Renal pelvis (tissue), 12 donors: ENCODE results near the gene USPL1. TPM values are rescaled to one million over a fixed set of nuclear protein-coding genes. Genes with fewer than 3 reads are reported as not detected.
"Not testable (repeated sequence)": the region's sequence is repeated elsewhere in the genome, so short reads cannot be mapped to it uniquely, and the experiment has no call there.

Experiments used
- DNase-seq: peaks from one replicate; pipeline ENCODE4 v3.0.0-alpha.2; 2013
- long read RNA-seq, 16 experiments: transcript quantifications; one replicate each; lab custom pipeline, GENCODE V29; 2026
- polyA plus RNA-seq, 3 donors: library from polyadenylated mRNA; unstranded; fragments of 120-200 nt; gene quantifications; one replicate each; pipeline ENCODE4 v1.2.1, GENCODE V29; 2013; ENCODE audit not compliant: insufficient read length in 3 of 3

USPL1 gene
- 10 to 100 TPM; 22.2 to 26.0 (median 24.3) TPM for polyA plus RNA-seq
- long read RNA-seq, donor 1, partial matches to known transcripts, result 0 of 2 reads
- long read RNA-seq, donor 1, other reads (novel, unspliced or antisense), result 0 of 2 reads
- long read RNA-seq, donor 2, partial matches to known transcripts, result 0 of 3 reads
- long read RNA-seq, donor 2, other reads (novel, unspliced or antisense), result 0 of 3 reads
- long read RNA-seq, donor 3, partial matches to known transcripts, result 0 of 2 reads
- long read RNA-seq, donor 3, other reads (novel, unspliced or antisense), result 0 of 2 reads
- long read RNA-seq, donor 4, partial matches to known transcripts, result 7 of 7 reads
- long read RNA-seq, donor 4, other reads (novel, unspliced or antisense), result 0 of 7 reads
- long read RNA-seq, donor 5, partial matches to known transcripts, result 0 of 1 reads
- long read RNA-seq, donor 5, other reads (novel, unspliced or antisense), result 0 of 1 reads
- long read RNA-seq, donor 6, partial matches to known transcripts, result 0 of 1 reads
- long read RNA-seq, donor 6, other reads (novel, unspliced or antisense), result 0 of 1 reads
- long read RNA-seq, donor 7, partial matches to known transcripts, result 7 of 15 reads
- long read RNA-seq, donor 7, other reads (novel, unspliced or antisense), result 6 of 15 reads
- long read RNA-seq, donor 8, partial matches to known transcripts, result 0 of 1 reads
- long read RNA-seq, donor 8, other reads (novel, unspliced or antisense), result 0 of 1 reads
- long read RNA-seq, donor 9, partial matches to known transcripts, result 0 of 2 reads
- long read RNA-seq, donor 9, other reads (novel, unspliced or antisense), result 0 of 2 reads
- long read RNA-seq, donor 10, result 0 reads
- long read RNA-seq, donor 11, partial matches to known transcripts, result 0 of 1 reads
- long read RNA-seq, donor 11, other reads (novel, unspliced or antisense), result 0 of 1 reads
- long read RNA-seq, donor 12, partial matches to known transcripts, result 0 of 8 reads
- long read RNA-seq, donor 12, other reads (novel, unspliced or antisense), result 5 of 8 reads
- long read RNA-seq, donor 13, result 0 reads
- long read RNA-seq, donor 14, result 0 reads
- long read RNA-seq, donor 15, partial matches to known transcripts, result 0 of 1 reads
- long read RNA-seq, donor 15, other reads (novel, unspliced or antisense), result 0 of 1 reads
- long read RNA-seq, donor 16, partial matches to known transcripts, result 0 of 3 reads
- long read RNA-seq, donor 16, other reads (novel, unspliced or antisense), result 0 of 3 reads

GRCh38 chr13:30617315-30618185, at the start of gene USPL1:
Gene USPL1, plus strand, starts transcription at chr13:30617920. Its CDS starts 3,221 bp downstream, at chr13:30621141.
- peak; percentile 98 for DNase-seq

- DNase-seq, result no peak
These were observed 47.7 kb upstream of the USPL1 start for GRCh38 chr13:30569901-30570576.

DNA sequence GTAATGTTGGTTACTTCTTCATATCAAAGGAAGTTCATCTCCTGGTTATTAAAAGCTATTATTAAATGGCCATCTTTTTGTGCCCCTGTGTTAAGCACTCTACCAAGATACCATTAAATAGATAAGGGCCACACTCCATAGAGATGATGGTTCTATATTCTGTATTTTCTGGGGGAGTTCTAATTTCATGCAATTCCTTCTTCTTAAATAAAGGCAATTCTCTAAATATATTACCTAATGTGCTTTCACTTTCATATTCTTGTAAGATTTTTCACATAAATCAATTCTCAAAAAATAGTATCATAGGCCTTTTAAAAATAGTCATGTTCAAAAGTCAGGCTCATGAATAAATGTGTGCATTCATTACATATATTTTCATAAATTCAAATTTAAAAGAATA, 47.0 kb upstream of the USPL1 start:
- DNase-seq, result no peak

DNA sequence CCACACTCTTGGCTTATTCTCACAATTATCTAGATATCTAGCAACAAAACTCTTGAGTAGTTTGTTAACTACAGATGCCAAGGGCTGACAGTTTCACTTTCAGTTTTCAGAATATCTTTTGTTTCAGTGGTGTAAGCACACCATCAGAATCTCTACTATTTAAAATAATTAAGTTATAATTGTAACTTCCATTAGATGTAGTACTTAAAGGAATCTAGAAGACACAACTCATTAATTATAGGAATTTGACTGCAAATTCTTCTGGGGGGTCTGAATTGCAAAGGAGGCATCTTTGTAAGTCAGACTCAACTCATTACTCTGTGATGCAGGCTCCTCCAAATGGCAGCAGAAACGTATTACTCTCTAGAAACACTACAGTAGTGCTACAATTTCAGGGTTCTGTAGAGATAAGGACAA, 44.9 kb upstream of the USPL1 start:
- DNase-seq, result peak; percentile 54

DNA sequence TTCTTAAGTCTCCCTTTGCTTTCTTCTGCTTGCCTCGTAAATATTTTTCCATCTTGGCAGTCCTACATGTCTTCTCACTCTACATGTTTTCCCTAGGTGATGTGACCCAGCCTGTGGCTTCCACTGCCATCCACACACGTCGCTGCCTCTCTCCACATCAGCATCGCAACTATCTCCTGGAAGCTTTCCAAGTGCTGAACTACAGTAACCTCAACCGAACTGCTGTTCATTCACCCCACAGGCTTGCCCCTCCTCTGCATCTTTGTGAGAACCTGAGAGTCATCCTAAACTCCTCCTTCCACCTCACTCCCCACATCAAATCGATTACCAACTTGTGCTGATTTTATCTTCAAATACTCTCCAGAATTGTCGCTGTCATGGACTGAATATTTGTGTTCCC, 41.2 kb upstream of the USPL1 start:
- DNase-seq, result no peak

DNA sequence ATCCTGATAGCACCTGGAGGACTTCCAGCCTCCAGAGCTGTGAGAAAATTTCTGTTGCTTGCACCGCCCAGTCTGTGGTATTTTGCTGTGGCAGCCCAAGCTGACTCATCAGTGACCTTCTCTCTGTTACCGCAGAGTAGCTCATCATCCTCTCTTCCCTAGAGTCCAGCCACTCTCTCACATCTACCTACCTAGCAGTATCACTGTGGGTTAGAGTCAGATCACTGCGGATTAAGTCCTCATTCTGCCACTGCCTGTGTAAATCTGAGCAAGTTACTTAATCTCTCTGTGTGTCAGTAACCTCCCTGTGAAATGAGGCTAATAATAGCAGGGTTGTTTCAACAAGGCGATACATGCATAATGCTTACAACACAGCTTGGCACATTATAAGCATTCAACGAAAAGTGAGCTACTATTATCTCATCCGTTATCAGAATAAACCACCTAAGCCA, 40.3 kb upstream of the USPL1 start:
- DNase-seq, result no peak

GRCh38 chr13:30580852-30581502, 36.7 kb upstream of the USPL1 start:
- DNase-seq, result no peak

GRCh38 chr13:30581582-30581981, 36.1 kb upstream of the USPL1 start:
- DNase-seq, result peak; percentile 5

GRCh38 chr13:30584051-30584731, 33.5 kb upstream of the USPL1 start:
- no peak for DNase-seq

DNA sequence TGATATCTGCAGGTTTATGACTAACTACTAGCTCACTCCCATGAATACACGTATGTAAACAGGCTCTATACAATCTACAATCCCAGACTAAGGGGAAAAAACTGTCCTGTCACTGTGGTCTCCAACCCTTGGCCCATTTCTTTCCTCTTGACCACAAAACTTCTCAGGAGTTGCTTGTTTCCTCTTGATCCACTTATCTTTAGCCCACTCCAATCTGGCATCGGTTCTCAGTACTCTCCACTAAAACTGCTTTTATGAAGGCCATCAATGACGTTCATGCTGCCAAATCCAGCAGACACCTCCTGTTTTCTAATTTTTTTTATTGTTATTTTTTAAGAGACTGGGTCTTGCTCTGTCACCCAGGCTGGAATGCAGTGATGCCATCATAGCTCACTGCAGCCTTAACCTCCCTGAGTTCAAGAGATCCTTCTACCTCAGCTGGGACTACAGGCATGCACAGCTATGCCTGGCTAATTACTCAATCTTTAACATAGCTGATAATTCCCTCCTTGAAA, 31.9 kb upstream of the USPL1 start:
- no peak for DNase-seq

DNA sequence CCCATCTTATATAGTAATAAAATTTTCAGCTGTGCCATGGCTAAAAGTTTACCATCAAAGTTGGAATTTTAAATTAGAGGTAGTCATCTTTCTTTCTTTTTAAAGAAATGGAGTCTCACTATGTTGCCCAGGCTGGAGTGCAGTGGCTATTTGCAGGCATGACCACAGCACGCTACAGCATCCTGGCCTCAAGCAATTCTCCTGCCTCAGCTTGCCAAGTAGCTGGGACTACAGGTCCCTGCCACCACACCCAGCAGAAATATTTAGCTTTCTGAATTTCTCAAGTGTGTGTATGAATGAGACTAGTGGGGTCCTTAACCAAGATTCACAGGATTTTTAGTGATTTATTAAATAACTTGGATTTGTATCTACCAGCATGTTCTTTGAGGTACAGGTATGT, 30.5 kb upstream of the USPL1 start:
- no peak for DNase-seq

DNA sequence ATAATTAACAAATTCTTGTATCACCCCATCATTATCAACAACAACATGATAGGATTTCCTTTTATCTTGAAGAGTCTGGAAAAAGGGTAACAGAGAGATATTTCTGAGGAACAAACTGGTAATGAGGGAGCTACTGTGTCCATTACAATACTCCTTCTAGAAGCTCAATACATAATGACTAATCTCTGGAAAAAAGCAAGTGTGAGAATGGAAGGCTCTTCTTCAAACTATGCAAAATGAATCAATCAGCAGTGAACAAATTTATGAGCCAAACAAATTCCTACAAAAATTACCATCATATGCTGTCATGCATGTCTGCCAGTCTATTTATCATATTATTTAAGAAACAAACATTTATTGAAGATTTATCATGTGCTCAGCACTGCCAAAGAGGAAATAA, 30.0 kb upstream of the USPL1 start:
- no peak for DNase-seq

DNA sequence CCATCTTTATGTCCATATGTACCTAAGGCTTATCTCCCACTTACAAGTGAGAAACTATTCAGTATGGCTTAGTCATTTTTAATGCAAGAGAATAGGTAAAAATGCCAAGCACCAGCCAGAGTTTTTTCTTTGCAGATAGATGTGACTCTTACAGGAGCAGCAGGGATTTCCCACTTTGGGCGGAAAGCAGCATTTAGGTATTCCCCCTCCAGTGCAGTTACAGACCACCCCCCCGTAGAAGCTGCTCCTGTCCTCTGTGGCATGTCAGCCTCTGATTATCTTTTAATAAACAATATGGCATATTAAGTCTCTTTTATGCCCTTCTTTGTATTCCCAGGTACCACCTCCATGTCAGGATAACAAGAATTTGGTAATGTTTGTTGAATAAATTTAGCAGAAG, 24.7 kb upstream of the USPL1 start:
- no peak for DNase-seq

DNA sequence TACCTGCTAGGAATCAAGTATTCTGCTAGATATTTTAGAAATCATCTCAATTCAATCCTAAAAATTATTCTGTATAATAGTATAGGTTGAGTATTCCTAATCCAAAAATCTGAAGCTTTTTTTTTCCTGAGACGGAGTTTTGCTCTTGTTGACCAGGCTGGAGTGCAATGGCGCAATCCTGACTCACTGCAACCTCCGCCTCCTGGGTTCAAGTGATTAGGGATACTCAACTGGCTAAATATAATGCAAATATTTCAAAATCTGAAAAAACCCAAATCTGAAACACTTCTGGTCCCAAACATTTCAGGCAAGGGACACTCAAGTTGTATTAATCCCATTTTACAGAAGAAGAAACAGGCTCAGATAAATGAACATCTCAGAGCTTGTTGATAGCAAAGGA, 17.2 kb upstream of the USPL1 start:
- DNase-seq, result no peak

DNA sequence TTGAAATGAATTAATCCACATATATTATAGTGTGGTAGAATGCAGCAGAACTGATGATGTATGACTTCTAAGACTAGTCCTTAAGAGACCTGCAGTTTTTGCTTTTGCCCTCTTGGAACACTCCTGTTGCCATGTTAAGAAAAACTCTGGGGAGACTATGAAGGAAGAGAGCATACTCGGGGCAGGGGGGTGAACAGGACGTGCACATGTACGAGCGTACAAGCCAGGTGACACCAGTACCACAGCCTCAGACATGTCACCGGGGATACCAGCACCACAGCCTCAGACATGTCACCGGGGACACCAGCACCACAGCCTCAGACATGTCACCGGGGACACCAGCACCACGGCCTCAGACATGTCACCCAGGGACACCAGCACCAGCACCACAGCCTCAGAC, 15.9 kb upstream of the USPL1 start:
- DNase-seq, result no peak

- DNase-seq, result no peak
These were observed 12.7 kb upstream of the USPL1 start for GRCh38 chr13:30605052-30605451.

GRCh38 chr13:30607186-30607585, 10.5 kb upstream of the USPL1 start:
- not testable (repeated sequence) for DNase-seq

DNA sequence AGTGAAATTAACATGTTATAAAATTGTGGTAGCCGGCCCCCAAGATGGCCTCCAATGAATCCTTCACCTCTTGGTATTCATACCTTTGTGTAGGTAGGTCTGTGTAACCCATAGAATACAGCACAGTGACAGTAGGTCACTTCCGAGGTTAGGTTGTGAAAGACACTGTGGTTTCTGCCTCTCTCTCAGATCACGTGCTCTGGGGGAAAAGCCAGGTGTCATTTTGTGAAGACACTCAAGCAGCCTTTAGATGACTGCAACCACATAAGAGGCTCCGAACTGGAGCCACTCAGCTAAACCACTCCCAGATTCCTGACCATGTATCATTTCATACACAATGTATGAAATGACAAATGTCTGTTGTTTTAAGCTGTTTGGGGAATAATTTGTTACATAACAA, 9.8 kb upstream of the USPL1 start:
- DNase-seq, result no peak

GRCh38 chr13:30608364-30608763, 9.4 kb upstream of the USPL1 start:
- peak; percentile 53 for DNase-seq
